BLaER1 (cell line): Measurements from ENCODE around the gene PFKP.

Experiments used
- H3K27ac ChIP-seq: shearing (Covaris generic); formaldehyde crosslinking; 2 replicates; pipeline ENCODE4 v1.8.1; 2022
- H3K27me3 ChIP-seq: shearing (Covaris generic); formaldehyde crosslinking; 2 replicates; pipeline ENCODE4 v1.8.1; 2022
- H3K36me3 ChIP-seq: shearing (Covaris generic); formaldehyde crosslinking; 2 replicates; pipeline ENCODE4 v1.8.1; 2022
- H3K4me1 ChIP-seq: shearing (Covaris generic); formaldehyde crosslinking; 2 replicates; pipeline ENCODE4 v1.8.1; 2022
- H3K4me2 ChIP-seq: shearing (Covaris generic); formaldehyde crosslinking; 2 replicates; pipeline ENCODE4 v1.8.1; 2022
- H3K4me3 ChIP-seq: shearing (Covaris generic); formaldehyde crosslinking; 2 replicates; pipeline ENCODE4 v1.8.1; 2022
- H3K9ac ChIP-seq: shearing (Covaris generic); formaldehyde crosslinking; 2 replicates; pipeline ENCODE4 v1.8.1; 2022
- H3K9me3 ChIP-seq: shearing (Covaris generic); formaldehyde crosslinking; 2 replicates; pipeline ENCODE4 v1.8.1; 2022
- H4K20me1 ChIP-seq: shearing (Covaris generic); formaldehyde crosslinking; 2 replicates; pipeline ENCODE4 v1.8.1; 2022
- Cebpa-rat ChIP-seq: shearing (Covaris generic); IDR thresholded peaks from 2 replicates; pipeline ENCODE4 v1.8.1; 2022

Gene PFKP

GRCh38 chr10:3094609-3095036 lies 27.3 kb downstream of the PFKP start:
- Histone ChIP-seq H3K4me3 (no peak overlapping the region), H3K9ac (no peak overlapping the region), H3K27ac (no peak overlapping the region), H3K4me1 (peaks cover 65% of the 10 kb centered on the region), H3K4me2 (peak overlapping the region; percentile 29), H3K27me3 (no peaks in the 10 kb centered on the region), H3K9me3 (no peaks in the 10 kb centered on the region), H4K20me1 (peaks cover 100% of the 10 kb centered on the region), H3K36me3 (peaks cover 96% of the 10 kb centered on the region)
- TF ChIP-seq Cebpa-rat, result no peak

- Histone ChIP-seq H3K27ac (peak overlapping the region; percentile 51; the same call in 1 of the 2 replicates), H3K4me1 (peaks cover 58% of the 10 kb centered on the region), H3K4me3 (no peak overlapping the region), H3K36me3 (peaks cover 96% of the 10 kb centered on the region), H4K20me1 (peaks cover 100% of the 10 kb centered on the region), H3K9me3 (no peaks in the 10 kb centered on the region), H3K9ac (0 out of 2 replicates have a peak overlapping the region, but pooled peaks have one; percentile 0), H3K27me3 (no peaks in the 10 kb centered on the region), H3K4me2 (peak overlapping the region; percentile 29)
- no peak for TF ChIP-seq Cebpa-rat
These were observed 28.2 kb downstream of the PFKP start for GRCh38 chr10:3095373-3096139.

GRCh38 chr10:3096149-3096548 lies 28.8 kb downstream of the PFKP start:
- Histone ChIP-seq H3K9me3 (no peaks in the 10 kb centered on the region), H3K36me3 (peaks cover 96% of the 10 kb centered on the region), H3K4me2 (peak overlapping the region; percentile 29; the same call in 1 of the 2 replicates), H3K4me1 (peaks cover 52% of the 10 kb centered on the region), H3K27ac (peak overlapping the region; percentile 51), H3K9ac (no peak overlapping the region), H3K4me3 (no peak overlapping the region), H4K20me1 (peaks cover 100% of the 10 kb centered on the region), H3K27me3 (no peaks in the 10 kb centered on the region)
- no peak for TF ChIP-seq Cebpa-rat

GRCh38 chr10:3097160-3097559 lies 29.8 kb downstream of the PFKP start:
- H3K4me2 ChIP-seq, result no peak overlapping the region
- H3K4me1 ChIP-seq, result peaks cover 42% of the 10 kb centered on the region
- peaks cover 96% of the 10 kb centered on the region for H4K20me1 ChIP-seq
- H3K4me3 ChIP-seq, result no peak overlapping the region
- TF ChIP-seq Cebpa-rat, result no peak
- H3K9ac ChIP-seq, result no peak overlapping the region
- H3K27ac ChIP-seq, result no peak overlapping the region
- H3K27me3 ChIP-seq, result no peaks in the 10 kb centered on the region
- H3K9me3 ChIP-seq, result no peaks in the 10 kb centered on the region
- H3K36me3 ChIP-seq, result peaks cover 96% of the 10 kb centered on the region

GRCh38 chr10:3098689-3099088 lies 31.3 kb downstream of the PFKP start:
- Histone ChIP-seq H3K36me3 (peaks cover 96% of the 10 kb centered on the region), H3K27me3 (no peaks in the 10 kb centered on the region), H3K4me3 (no peak overlapping the region), H3K9ac (no peak overlapping the region), H3K9me3 (no peaks in the 10 kb centered on the region), H3K4me2 (no peak overlapping the region), H4K20me1 (peaks cover 96% of the 10 kb centered on the region), H3K27ac (no peak overlapping the region), H3K4me1 (peaks cover 27% of the 10 kb centered on the region)
- no peak for TF ChIP-seq Cebpa-rat

- no peak for TF ChIP-seq Cebpa-rat
- Histone ChIP-seq H3K4me1 (peaks cover 19% of the 10 kb centered on the region), H3K27ac (no peak overlapping the region), H3K4me3 (no peak overlapping the region), H3K36me3 (peaks cover 96% of the 10 kb centered on the region), H4K20me1 (peaks cover 96% of the 10 kb centered on the region), H3K9ac (no peak overlapping the region), H3K27me3 (no peaks in the 10 kb centered on the region), H3K4me2 (no peak overlapping the region), H3K9me3 (no peaks in the 10 kb centered on the region)
These were observed 32.1 kb downstream of the PFKP start for GRCh38 chr10:3099291-3100092.

- Histone ChIP-seq H3K36me3 (peaks cover 96% of the 10 kb centered on the region), H3K4me3 (no peak overlapping the region), H3K9me3 (no peaks in the 10 kb centered on the region), H3K9ac (no peak overlapping the region), H3K4me2 (no peak overlapping the region), H3K4me1 (peaks cover 12% of the 10 kb centered on the region), H3K27me3 (no peaks in the 10 kb centered on the region), H3K27ac (no peak overlapping the region), H4K20me1 (peaks cover 96% of the 10 kb centered on the region)
- no peak for TF ChIP-seq Cebpa-rat
These were observed 32.9 kb downstream of the PFKP start for GRCh38 chr10:3100093-3100792.

- H3K9ac ChIP-seq, result no peak overlapping the region
- H3K4me2 ChIP-seq, result no peak overlapping the region
- peaks cover 98% of the 10 kb centered on the region for H3K36me3 ChIP-seq
- H3K4me3 ChIP-seq, result no peak overlapping the region
- no peak overlapping the region for H3K27ac ChIP-seq
- TF ChIP-seq Cebpa-rat, result no peak
- H3K4me1 ChIP-seq, result peaks cover 4% of the 10 kb centered on the region
- H3K9me3 ChIP-seq, result no peaks in the 10 kb centered on the region
- H4K20me1 ChIP-seq, result peaks cover 96% of the 10 kb centered on the region
- no peaks in the 10 kb centered on the region for H3K27me3 ChIP-seq
These were observed 33.7 kb downstream of the PFKP start for GRCh38 chr10:3100856-3101640.
